ENCODE data around the gene XCL1.

The XCL1 gene

DNA sequence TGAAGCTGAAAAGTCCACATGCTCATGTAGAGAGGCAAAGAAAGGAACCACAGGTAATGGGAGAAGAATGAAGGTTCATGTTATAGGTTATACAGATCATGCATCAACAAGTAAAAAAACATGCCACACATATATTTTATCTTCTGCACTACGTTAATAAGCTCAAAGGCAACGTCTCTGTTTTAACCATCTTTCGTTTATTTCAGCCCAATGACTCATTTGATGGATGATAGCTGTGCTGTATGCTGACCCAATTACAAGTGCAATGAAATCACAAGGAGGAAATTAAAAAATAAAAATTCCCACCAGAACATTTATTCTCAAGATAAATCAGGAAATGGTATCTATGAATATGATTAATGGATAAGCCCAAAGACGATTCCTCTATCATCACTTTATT, 24.6 kb downstream of the XCL1 start:
- in situ Hi-C loops (cut with MboI; ENCODE audit: low sequenced_read_pairs): loop anchor here (25.0 kb wide), 1 partner anchor 736 kb away; no protein-coding TSS in a partner anchor

GRCh38 chr1:168603501-168604110, 27.2 kb downstream of the XCL1 start:
- in situ Hi-C loops (cut with MboI; ENCODE audit: low sequenced_read_pairs): loop anchor here (25.0 kb wide), 1 partner anchor 734 kb away; no protein-coding TSS in a partner anchor

- in situ Hi-C loops (cut with MboI; ENCODE audit: low sequenced_read_pairs): loop anchor here (25.0 kb wide), 1 partner anchor 732 kb away; no protein-coding TSS in a partner anchor
Observed at GRCh38 chr1:168605443-168605842, 29.0 kb downstream of the XCL1 start.

- in situ Hi-C loops (cut with MboI; ENCODE audit: low sequenced_read_pairs): loop anchor here (25.0 kb wide), 1 partner anchor 731 kb away; no protein-coding TSS in a partner anchor
Observed at GRCh38 chr1:168606096-168606495, 29.7 kb downstream of the XCL1 start.

DNA sequence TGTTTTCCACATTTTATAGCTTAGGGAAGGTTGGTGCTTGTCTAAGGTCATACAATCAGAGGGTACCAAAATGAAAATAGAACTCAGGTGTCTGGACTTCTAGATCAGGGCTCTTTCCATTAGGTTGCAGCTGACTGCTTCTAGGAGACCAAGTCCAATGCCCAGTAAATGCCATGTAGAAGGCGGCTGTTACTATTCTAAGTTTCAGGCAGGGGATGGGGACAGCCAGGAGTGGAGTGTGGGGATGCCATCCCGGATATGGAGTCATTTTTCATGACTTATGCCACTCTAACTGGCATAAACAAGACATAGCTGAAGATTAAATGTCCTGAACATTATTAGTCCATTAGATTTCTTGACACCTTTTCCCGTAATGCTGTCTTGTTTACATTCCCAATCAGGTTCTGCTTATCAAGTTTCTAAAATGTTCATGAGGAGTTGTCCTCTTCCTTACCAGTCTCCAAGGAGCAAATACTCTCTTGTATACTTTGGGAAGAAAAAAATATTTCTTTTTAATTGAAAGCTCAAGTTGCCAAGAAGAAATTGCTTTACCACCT, 31.5 kb downstream of the XCL1 start:
- in situ Hi-C loops (cut with MboI; ENCODE audit: low sequenced_read_pairs): loop anchor here (25.0 kb wide), 1 partner anchor 729 kb away; no protein-coding TSS in a partner anchor

GRCh38 chr1:168608796-168609715, 32.7 kb downstream of the XCL1 start:
- in situ Hi-C loops (cut with MboI; ENCODE audit: low sequenced_read_pairs): loop anchor here (25.0 kb wide), 1 partner anchor 728 kb away; no protein-coding TSS in a partner anchor

GRCh38 chr1:168609741-168610510, 33.5 kb downstream of the XCL1 start:
- in situ Hi-C loops (cut with MboI; ENCODE audit: low sequenced_read_pairs): loop anchor here (25.0 kb wide), 1 partner anchor 727 kb away; no protein-coding TSS in a partner anchor

- in situ Hi-C loops (cut with MboI; ENCODE audit: low sequenced_read_pairs): loop anchor here (25.0 kb wide), 1 partner anchor 724 kb away; no protein-coding TSS in a partner anchor
Observed at GRCh38 chr1:168613038-168613451, 36.6 kb downstream of the XCL1 start.

DNA sequence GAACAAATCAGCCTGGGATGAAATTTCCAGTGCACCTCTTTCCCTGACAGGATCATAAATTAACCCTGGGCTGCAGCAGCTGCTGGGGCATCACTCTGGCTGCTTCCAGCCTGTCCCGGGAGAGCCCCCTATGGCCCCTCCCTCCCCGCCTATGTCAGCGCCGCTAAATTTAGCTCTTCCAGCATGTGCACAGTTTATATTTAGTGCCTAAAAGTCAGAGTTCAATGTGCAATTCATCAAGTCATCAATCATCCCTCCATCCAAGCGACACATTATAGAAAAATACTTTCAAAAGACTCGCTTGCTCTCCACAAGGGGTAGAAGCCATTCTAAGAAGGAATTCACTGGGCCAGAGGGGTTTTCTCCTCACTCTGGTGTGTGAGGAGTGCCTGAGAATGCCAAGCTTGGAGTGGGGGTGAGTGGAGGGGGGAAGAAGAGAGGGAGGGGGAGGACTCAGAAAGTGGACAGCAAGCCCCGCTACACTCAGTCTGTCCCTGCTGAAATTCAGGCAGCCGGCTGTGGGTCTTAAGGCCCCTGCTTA, 37.4 kb downstream of the XCL1 start:
- in situ Hi-C loops (cut with MboI; ENCODE audit: low sequenced_read_pairs): loop anchor here (25.0 kb wide), 1 partner anchor 724 kb away; no protein-coding TSS in a partner anchor

DNA sequence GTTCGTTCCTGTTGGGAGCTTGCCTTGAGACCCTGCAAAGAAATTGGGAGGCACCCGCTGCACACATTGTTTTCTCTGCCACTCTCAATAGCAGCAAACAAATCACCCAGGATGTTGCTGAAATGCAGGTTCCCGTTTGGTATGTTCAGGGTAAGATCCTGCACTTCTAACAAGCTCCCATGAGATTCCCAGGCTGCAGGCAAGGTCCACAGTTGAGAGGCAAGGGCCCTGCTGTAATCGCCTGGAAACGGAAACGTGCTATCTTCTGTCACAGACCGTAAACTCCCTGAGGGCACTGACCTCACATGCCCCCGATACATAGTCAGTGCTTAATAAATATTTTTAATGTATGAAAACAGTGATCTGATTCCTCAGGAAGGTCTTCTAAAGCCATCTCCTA, 37.8 kb downstream of the XCL1 start:
- in situ Hi-C loops (cut with MboI; ENCODE audit: low sequenced_read_pairs): loop anchor here (25.0 kb wide), 1 partner anchor 723 kb away; no protein-coding TSS in a partner anchor

- in situ Hi-C loops (cut with MboI; ENCODE audit: low sequenced_read_pairs): loop anchor here (25.0 kb wide), 1 partner anchor 721 kb away; no protein-coding TSS in a partner anchor
Observed at GRCh38 chr1:168615965-168616364, 39.6 kb downstream of the XCL1 start.

GRCh38 chr1:168617974-168618750, 41.8 kb downstream of the XCL1 start:
- in situ Hi-C loops (cut with MboI; ENCODE audit: low sequenced_read_pairs): loop anchor here (25.0 kb wide), 1 partner anchor 719 kb away; no protein-coding TSS in a partner anchor

DNA sequence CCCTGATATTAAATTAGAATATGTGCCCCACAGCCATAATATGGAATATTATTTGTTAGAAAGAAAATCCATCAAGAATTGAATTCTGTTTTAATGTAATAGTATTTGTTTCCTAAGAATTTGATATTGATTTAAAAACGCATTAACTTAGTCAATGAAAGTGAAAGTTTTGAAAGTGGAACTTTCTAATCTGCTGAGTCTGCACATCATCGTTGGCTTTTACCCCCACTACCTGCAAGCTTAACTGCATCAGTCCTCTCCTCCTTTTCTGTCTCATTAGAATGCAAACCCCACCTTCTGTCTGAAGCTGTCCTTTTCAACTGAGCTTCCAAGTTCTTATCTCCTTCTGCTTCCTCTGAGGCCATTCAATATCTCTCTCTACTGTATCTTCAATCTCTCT, 42.5 kb downstream of the XCL1 start:
- in situ Hi-C loops (cut with MboI; ENCODE audit: low sequenced_read_pairs): loop anchor here (25.0 kb wide), 1 partner anchor 718 kb away; no protein-coding TSS in a partner anchor

- in situ Hi-C loops (cut with MboI; ENCODE audit: low sequenced_read_pairs): loop anchor here (25.0 kb wide), 1 partner anchor 716 kb away; no protein-coding TSS in a partner anchor
Observed at GRCh38 chr1:168621356-168621755, 45.0 kb downstream of the XCL1 start.

DNA sequence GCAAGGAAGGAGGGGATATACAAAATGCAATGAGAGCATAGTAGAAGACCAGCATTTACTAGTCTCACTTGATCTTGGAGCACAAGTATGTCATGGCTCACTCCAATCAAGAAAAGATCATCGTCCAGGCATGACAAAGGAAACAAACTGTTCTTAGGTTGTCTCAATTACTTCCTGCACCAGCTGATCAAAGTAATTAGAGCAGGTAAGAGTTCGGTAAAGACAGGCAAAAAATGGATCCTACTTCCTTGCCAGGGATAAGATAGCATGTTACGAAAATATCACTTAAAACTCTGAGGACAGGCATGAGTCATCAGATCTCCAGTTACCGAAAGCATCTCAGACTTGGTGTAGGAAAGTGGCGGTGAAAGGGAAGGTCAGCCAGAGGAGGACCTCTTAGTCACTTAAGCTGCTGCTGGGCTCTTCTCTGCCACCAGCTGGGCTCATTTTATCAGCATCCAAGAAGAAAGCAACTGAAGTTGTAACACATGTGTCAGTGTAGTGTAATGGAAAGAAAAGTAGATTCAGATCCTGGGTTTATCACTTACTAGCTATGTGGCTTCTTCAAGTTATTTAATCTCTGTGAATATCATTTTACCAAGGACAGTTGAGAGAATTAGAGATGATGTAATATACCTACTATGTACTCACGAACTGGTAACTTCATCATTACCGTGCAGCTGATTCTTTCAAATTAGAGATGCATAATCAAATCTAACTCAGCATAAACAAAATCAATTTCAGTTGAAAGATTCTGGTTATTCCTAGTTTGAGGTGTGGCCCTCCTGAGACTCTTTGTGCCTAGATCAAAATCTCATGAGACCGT, 46.8 kb downstream of the XCL1 start:
- in situ Hi-C loops (cut with MboI; ENCODE audit: low sequenced_read_pairs): loop anchor here (25.0 kb wide), 1 partner anchor 714 kb away; no protein-coding TSS in a partner anchor

- in situ Hi-C loops (cut with MboI; ENCODE audit: low sequenced_read_pairs): loop anchor here (25.0 kb wide), 1 partner anchor 713 kb away; no protein-coding TSS in a partner anchor
Observed at GRCh38 chr1:168623831-168624230, 47.4 kb downstream of the XCL1 start.

GRCh38 chr1:168626326-168626725, 49.9 kb downstream of the XCL1 start:
- in situ Hi-C loops (cut with MboI; ENCODE audit: low sequenced_read_pairs): no loop called here

DNA sequence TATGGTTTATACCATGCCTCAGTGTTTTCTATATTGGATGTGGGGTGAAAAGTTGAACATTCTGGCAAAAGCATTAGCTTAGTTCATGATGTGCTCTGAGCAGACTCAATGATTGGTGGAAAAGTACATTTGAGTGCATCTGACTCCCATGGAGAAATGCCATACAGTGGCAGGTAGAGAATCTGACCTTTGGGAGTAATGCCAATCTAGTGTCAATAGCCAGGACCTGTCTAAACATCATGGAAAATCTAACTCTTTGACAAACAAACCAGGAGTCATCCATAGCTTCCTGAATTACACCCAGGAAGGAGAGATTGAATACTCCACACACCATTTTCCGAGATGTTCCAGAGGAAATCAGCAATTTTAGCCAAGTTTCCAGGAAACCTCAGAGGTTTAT, 51.0 kb downstream of the XCL1 start:
- in situ Hi-C loops (cut with MboI; ENCODE audit: low sequenced_read_pairs): no loop called here

Measured in HL-60/S4 treated with phorbol 12-myristate 13-acetate at 8.2 ng/mL for 4 days and 3 days (cell line).